Ovary (tissue), 9 donors: ENCODE measurements around the gene CDKAL1. TPM values are rescaled to one million over a fixed set of nuclear protein-coding genes. Genes with fewer than 3 reads are reported as not detected.

ENCODE experiments used
- DNase-seq, 5 donors: peaks; one replicate each; pipeline ENCODE4 v3.0.0-alpha.2; 2019 to 2020
- H3K27ac ChIP-seq, 2 donors: fragments of 200-600 bp; one replicate each; pipeline versions ENCODE4 v1.5.1 to v1.8.0; 2019 to 2022
- H3K27me3 ChIP-seq: fragments of 200-600 bp; one replicate; pipeline ENCODE4 v1.8.0; 2022
- H3K36me3 ChIP-seq: fragments of 200-600 bp; sonication (generic); one replicate; pipeline ENCODE4 v1.5.1; 2019
- H3K4me1 ChIP-seq: one replicate; pipeline ENCODE4 v1.8.1; 2013; ENCODE audit warnings: mild to moderate bottlenecking, moderate library complexity; ENCODE audit not compliant: insufficient read depth
- H3K4me3 ChIP-seq: fragments of 200-600 bp; sonication (generic); one replicate; pipeline ENCODE4 v1.5.1; 2017
- H3K9me3 ChIP-seq, 2 donors: fragments of 200-600 bp in 1 of 2; sonication (generic) in 1 of 2; one replicate each; pipeline versions ENCODE4 v1.5.1 to v1.8.1; 2013 to 2019; ENCODE audit warnings: mild to moderate bottlenecking in 1 of 2, moderate library complexity in 1 of 2
- EP300 ChIP-seq: sonication (generic); formaldehyde crosslinking; IDR thresholded peaks from one replicate; pipeline ENCODE4 v1.6.1; 2017; ENCODE audit warnings: antibody characterized with exemption
- POLR2A ChIP-seq: fragments of 450-650 bp; IDR thresholded peaks from one replicate; pipeline ENCODE4 v1.6.1; 2017; ENCODE audit warnings: antibody characterized with exemption, mild to moderate bottlenecking, moderate library complexity
- WGBS, 3 donors: extraction: QIAGEN DNeasy Blood & Tissue Kit in 1 of 3; methylation state at CpG; one replicate each; pipeline versions ENCODE4 v1.1.5 to v1.1.7; 2013 to 2017; 5-methylcytosine and 5-hydroxymethylcytosine counted together
- intact Hi-C, 4 donors: fragments of 100-400 bp; cut with DNase I; formaldehyde crosslinking; loops; one replicate each; pipeline versions ENCODE4 v1.11.0 to v1.15.1; 2022 to 2023
- polyA plus RNA-seq, 2 donors: library from polyadenylated mRNA; stranded (reverse); fragments of 200-250 nt in 1 of 2; fragments of 350-450 nt in 1 of 2; fragmentation: Illumina TruSeq in 1 of 2; extraction: RNeasy Lipid Tissue Mini Kit (QIAGEN cat#74804) in 1 of 2; gene quantifications; one replicate each; pipeline ENCODE4 v1.2.3, GENCODE V29; 2013 to 2014
- total RNA-seq, 7 donors: library from RNA; depleted of rRNA in 2 of 7; stranded (reverse); fragments of >200 nt in 2 of 7; fragmentation: NEBNext Ultra II Directional in 3 of 7; extraction: Animal tissue kit (Norgen Biotek cat#: 25700) in 3 of 7; gene quantifications; one replicate each; pipeline versions ENCODE4 v1.1.0 to v1.2.4, GENCODE V29; 2016 to 2023
- TF ChIP-seq, protein P1 (sequence below), 3 donors: fragments of 450-650 bp in 2 of 3; fragments of 200-600 bp in 1 of 3; IDR thresholded peaks; one replicate each; pipeline versions ENCODE4 v1.5.1 to v1.8.0; 2016 to 2022; ENCODE audit warnings: antibody characterized with exemption in 3 of 3, mild to moderate bottlenecking in 1 of 3
- donor health status: DM: no; HTN: no; CAD: no; lungs with moderate emphysema.
- donor health status: DM: no; HTN: no; CAD: no.
- donor health status: Bipolar disorder and iron deficiency.
- donor health status: DM: yes; HTN: yes; CAD: no.
- donor health status: DM: no; HTN: no; CAD: no.
- donor health status: DM: yes; HTN: yes; CAD: no.

The CDKAL1 gene
- total and polyA plus RNA-seq, 9 donors = 6.8 to 21.3 (median 18.9) TPM

- intact Hi-C loops = no loop called here
Measured at GRCh38 chr6:20939161-20939775, 405.0 kb downstream of the CDKAL1 start.

DNA sequence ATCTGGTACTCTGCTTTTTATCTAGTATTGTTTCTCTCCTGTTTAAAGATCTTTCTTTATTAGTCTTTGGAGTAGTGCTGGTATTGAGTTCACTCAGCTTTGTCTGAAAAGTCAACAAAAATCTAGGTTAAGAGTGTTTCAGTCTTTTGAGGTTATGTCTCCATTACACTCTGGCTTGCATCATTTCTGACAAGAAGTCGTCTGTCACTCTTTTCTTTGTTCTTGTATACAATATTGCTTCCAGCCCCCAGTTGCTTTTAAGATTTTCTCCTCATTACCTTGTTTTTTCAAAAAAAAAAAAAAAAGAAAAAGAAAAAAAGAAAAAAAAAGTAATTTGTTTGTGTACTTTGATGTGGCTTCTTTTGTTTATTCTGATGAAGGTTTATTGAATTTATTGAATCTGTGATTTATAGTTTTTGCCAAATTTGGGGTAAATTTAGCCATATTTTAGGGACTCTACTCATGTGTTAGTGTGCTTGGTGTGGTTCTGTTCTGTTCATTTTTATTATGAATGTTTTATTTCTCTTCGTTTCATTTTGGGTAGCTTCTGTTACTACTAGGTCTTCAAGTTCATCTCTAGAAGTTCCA is 408.9 kb downstream of the CDKAL1 start:
- Histone ChIP-seq H3K9me3 (no peaks in the 10 kb centered on the region), H3K27me3 (no peaks in the 10 kb centered on the region), H3K27ac (no peak overlapping the region), H3K4me1 (no peaks in the 10 kb centered on the region), H3K4me3 (no peak overlapping the region), H3K36me3 (no peaks in the 10 kb centered on the region)
- DNase-seq = no peak
- intact Hi-C loops = no loop called here
- 92 to 97% (median 94%) methylated on average over 2 of the region's 2 CpGs for WGBS, 3 donors
- TF ChIP-seq, protein P1, sequence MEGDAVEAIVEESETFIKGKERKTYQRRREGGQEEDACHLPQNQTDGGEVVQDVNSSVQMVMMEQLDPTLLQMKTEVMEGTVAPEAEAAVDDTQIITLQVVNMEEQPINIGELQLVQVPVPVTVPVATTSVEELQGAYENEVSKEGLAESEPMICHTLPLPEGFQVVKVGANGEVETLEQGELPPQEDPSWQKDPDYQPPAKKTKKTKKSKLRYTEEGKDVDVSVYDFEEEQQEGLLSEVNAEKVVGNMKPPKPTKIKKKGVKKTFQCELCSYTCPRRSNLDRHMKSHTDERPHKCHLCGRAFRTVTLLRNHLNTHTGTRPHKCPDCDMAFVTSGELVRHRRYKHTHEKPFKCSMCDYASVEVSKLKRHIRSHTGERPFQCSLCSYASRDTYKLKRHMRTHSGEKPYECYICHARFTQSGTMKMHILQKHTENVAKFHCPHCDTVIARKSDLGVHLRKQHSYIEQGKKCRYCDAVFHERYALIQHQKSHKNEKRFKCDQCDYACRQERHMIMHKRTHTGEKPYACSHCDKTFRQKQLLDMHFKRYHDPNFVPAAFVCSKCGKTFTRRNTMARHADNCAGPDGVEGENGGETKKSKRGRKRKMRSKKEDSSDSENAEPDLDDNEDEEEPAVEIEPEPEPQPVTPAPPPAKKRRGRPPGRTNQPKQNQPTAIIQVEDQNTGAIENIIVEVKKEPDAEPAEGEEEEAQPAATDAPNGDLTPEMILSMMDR (IDR thresholded peaks at IDR 0.05) = no peak
- no peak for TF ChIP-seq POLR2A
- TF ChIP-seq EP300 = no peak

More at GRCh38 chr6:20939161-20939775, 405.0 kb downstream of the CDKAL1 start:
- Histone ChIP-seq H3K4me3 (no peak overlapping the region), H3K4me1 (no peaks in the 10 kb centered on the region), H3K27ac (no peak overlapping the region), H3K36me3 (no peaks in the 10 kb centered on the region), H3K9me3 (no peaks in the 10 kb centered on the region), H3K27me3 (no peaks in the 10 kb centered on the region)
- no peak for TF ChIP-seq EP300
- TF ChIP-seq, protein P1 (IDR thresholded peaks at IDR 0.05) = no peak
- TF ChIP-seq POLR2A = no peak
- DNase-seq = no peak

- 97 to 100% (median 98%) methylated on average over 1 of the region's 1 CpG for WGBS, 3 donors
- Histone ChIP-seq H3K27me3 (no peaks in the 10 kb centered on the region), H3K9me3 (no peaks in the 10 kb centered on the region), H3K36me3 (no peaks in the 10 kb centered on the region), H3K27ac (no peak overlapping the region), H3K4me3 (no peak overlapping the region), H3K4me1 (no peaks in the 10 kb centered on the region)
- TF ChIP-seq, protein P1 (IDR thresholded peaks at IDR 0.05) = no peak
- TF ChIP-seq POLR2A (no peak), EP300 (no peak)
- intact Hi-C loops = no loop called here
- no peak for DNase-seq
Measured at GRCh38 chr6:20943922-20944321, 409.7 kb downstream of the CDKAL1 start.

DNA sequence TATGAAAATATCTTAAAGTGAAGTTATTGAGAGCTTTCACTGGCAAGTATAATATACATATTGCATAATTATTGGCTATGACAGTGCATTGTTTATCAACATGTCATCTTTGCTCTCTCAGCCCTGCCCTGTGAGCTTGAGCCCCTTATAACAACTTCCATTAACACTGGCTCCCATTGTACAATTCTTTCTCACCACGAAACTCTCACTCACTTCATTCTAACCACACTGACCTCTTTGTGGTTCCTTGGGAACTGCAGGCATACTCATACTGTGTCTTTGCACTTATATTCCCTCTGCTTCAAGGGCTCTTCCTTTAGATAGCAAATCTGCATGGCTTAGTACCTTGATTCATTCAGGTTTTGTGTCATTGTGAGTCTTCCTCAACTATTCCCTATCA is 411.8 kb downstream of the CDKAL1 start:
- intact Hi-C loops = no loop called here
- WGBS, 3 donors = 84 to 94% (median 90%) methylated on average over 1 of the region's 1 CpG

More for the DNA sequence above, 411.8 kb downstream of the CDKAL1 start:
- no peaks in the 10 kb centered on the region for H3K9me3 ChIP-seq
- H3K4me3 ChIP-seq = no peak overlapping the region
- no peak for DNase-seq
- H3K27me3 ChIP-seq = no peaks in the 10 kb centered on the region
- no peak for TF ChIP-seq EP300
- no peak for TF ChIP-seq POLR2A
- TF ChIP-seq, protein P1 (IDR thresholded peaks at IDR 0.05) = no peak
- no peaks in the 10 kb centered on the region for H3K4me1 ChIP-seq
- H3K27ac ChIP-seq = no peak overlapping the region
- H3K36me3 ChIP-seq = no peaks in the 10 kb centered on the region
